ENCODE results near the gene MTARC2. TPM values are rescaled to one million over a fixed set of nuclear protein-coding genes. Genes with fewer than 3 reads are reported as not detected.
A peak's percentile ranks its signal among the peaks of the same experiment; 100 is the strongest.

The MTARC2 gene
- total and polyA plus RNA-seq, 7 donors, result 4.8 to 22.7 (median 11.9) TPM

DNA sequence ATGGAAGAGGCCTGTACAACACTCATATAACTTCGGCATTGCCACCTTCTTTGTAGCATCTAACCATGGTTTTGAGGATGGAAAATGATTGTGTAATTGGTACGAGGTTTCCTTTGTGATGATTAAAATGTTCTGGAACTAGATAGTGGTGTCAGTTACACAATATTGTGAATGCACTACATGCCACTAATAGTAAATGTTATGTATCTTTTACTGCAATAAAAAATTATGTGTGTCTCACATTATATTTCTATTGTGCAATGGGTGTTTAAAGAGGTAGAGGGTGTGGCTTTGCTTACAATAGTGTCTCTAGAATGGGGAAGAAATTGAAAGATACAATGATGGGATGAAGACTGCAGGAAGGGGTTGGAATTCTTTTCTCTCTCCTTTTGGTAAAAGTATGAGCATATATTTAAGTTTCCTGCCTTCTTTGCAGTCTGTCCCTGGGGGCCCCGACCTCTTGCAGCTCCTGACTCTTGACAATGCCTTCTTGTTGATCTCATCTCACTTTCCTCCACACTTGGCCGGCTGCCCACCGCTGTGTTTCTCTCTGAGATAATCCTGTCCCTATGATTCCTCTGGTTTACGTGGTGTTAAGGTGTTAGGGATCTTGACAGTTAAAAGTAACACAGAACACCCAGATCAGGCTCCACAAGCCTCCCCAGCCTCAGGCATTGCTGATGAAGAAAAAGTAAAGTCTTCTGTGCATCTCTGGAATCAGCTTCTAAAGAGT lies 77.9 kb downstream of the MTARC2 start:
- peaks cover 0 to 59% (median 40%) of the 10 kb centered on the region in 4 donors for H3K4me1 ChIP-seq
- DNase-seq, result no peak
- no peak overlapping the region for H3K4me3 ChIP-seq
- peak overlapping the region in 2 of 4 donors; percentile 11 to 38 for H3K27ac ChIP-seq
- H3K9me3 ChIP-seq, result no peaks in the 10 kb centered on the region
- H3K36me3 ChIP-seq, result no peaks in the 10 kb centered on the region
- WGBS, 2 donors, result 44 to 59% methylated on average over 6 of the region's 6 CpGs
- H3K27me3 ChIP-seq, result no peaks in the 10 kb centered on the region
- TF ChIP-seq EP300 (IDR thresholded peaks at IDR 0.05) (no peak), POLR2AphosphoS5 (IDR thresholded peaks at IDR 0.05) (no peak), POLR2A (IDR thresholded peaks at IDR 0.05) (no peak), CTCF (IDR thresholded peaks at IDR 0.05) (no peak)
- intact Hi-C loops (cut with DNase I), result no loop called here

GRCh38 chr1:220826729-220827128 lies 78.6 kb downstream of the MTARC2 start:
- WGBS, 2 donors, result 94 to 96% methylated on average over 5 of the region's 5 CpGs
- TF ChIP-seq POLR2A (IDR thresholded peaks at IDR 0.05) (no peak), CTCF (IDR thresholded peaks at IDR 0.05) (no peak), EP300 (IDR thresholded peaks at IDR 0.05) (no peak), POLR2AphosphoS5 (IDR thresholded peaks at IDR 0.05) (no peak)
- Histone ChIP-seq H3K27ac (peak overlapping the region in 1 of 4 donors; percentile 38), H3K4me3 (no peak overlapping the region), H3K27me3 (no peaks in the 10 kb centered on the region), H3K9me3 (no peaks in the 10 kb centered on the region), H3K4me1 (peaks cover 0 to 59% (median 40%) of the 10 kb centered on the region in 4 donors), H3K36me3 (no peaks in the 10 kb centered on the region)
- intact Hi-C loops (cut with DNase I), result no loop called here
- no peak for DNase-seq

- peaks cover 0 to 63% (median 43%) of the 10 kb centered on the region in 4 donors for H3K4me1 ChIP-seq
- WGBS, 2 donors, result 47 to 69% methylated on average over 4 of the region's 4 CpGs
- TF ChIP-seq POLR2A (IDR thresholded peaks at IDR 0.05), result no peak
- no peak for TF ChIP-seq POLR2AphosphoS5 (IDR thresholded peaks at IDR 0.05)
- no peak for TF ChIP-seq EP300 (IDR thresholded peaks at IDR 0.05)
- no peak for TF ChIP-seq CTCF (IDR thresholded peaks at IDR 0.05)
- H3K4me3 ChIP-seq, result no peak overlapping the region
- no peaks in the 10 kb centered on the region for H3K36me3 ChIP-seq
- no peaks in the 10 kb centered on the region for H3K27me3 ChIP-seq
- intact Hi-C loops (cut with DNase I), result no loop called here
- H3K9me3 ChIP-seq, result no peaks in the 10 kb centered on the region
- peak overlapping the region in 2 of 4 donors; percentile 49 to 58 for H3K27ac ChIP-seq
- no peak for DNase-seq
These were observed 79.5 kb downstream of the MTARC2 start for GRCh38 chr1:220827445-220828178.

GRCh38 chr1:220828179-220828490 lies 80.0 kb downstream of the MTARC2 start:
- H3K4me3 ChIP-seq, result no peak overlapping the region
- no peaks in the 10 kb centered on the region for H3K36me3 ChIP-seq
- 85 to 88% methylated on average over 4 of the region's 4 CpGs for WGBS, 2 donors
- H3K27ac ChIP-seq, result peak overlapping the region in 2 of 4 donors; percentile 49 to 58
- peaks cover 0 to 67% (median 48%) of the 10 kb centered on the region in 4 donors for H3K4me1 ChIP-seq
- H3K27me3 ChIP-seq, result no peaks in the 10 kb centered on the region
- intact Hi-C loops (cut with DNase I), result no loop called here
- peak in 2 of 4 donors; percentile 7 to 47 for TF ChIP-seq POLR2AphosphoS5 (IDR thresholded peaks at IDR 0.05)
- TF ChIP-seq CTCF (IDR thresholded peaks at IDR 0.05), result no peak
- DNase-seq, result no peak
- H3K9me3 ChIP-seq, result no peaks in the 10 kb centered on the region

Measured in sigmoid colon (tissue), 7 donors.